Keratinocyte (primary cell): Measurements from ENCODE around the gene NCF2. TPM values are rescaled to one million over a fixed set of nuclear protein-coding genes. Genes with fewer than 3 reads are reported as not detected.
A peak's percentile ranks its signal among the peaks of the same experiment; 100 is the strongest.

ENCODE experiments used
- DNase-seq: peaks from one replicate; pipeline ENCODE4 v3.0.0-alpha.2; 2011; ENCODE audit warnings: low read depth, missing footprints, low spot score
- FAIRE-seq: peaks from 2 replicates; lab custom pipeline; 2011; peaks lifted over from hg19 to GRCh38; lab: Jason Lieb, UNC
- H2AFZ ChIP-seq: 2 replicates; pipeline ENCODE4 v1.6.0; 2012; ENCODE audit warnings: low read length, control low read depth, inconsistent platforms; ENCODE audit not compliant: control insufficient read depth
- H3K27ac ChIP-seq: 2 replicates; pipeline ENCODE4 v1.5.1; 2011; ENCODE audit warnings: low read length; ENCODE audit not compliant: control insufficient read depth, insufficient read depth
- H3K27me3 ChIP-seq: 3 replicates; pipeline ENCODE4 v1.6.0; 2011; ENCODE audit warnings: low read length; ENCODE audit not compliant: control insufficient read depth, insufficient read depth; ENCODE audit errors: extremely low read depth
- H3K36me3 ChIP-seq, 2 experiments: 2 replicates in 1 of 2; 3 replicates in 1 of 2; pipeline ENCODE4 v1.5.1; 2011; ENCODE audit warnings: low read length in 2 of 2, mild to moderate bottlenecking in 1 of 2; ENCODE audit not compliant: control insufficient read depth in 2 of 2, insufficient read depth in 2 of 2; ENCODE audit errors: extremely low read depth in 1 of 2
- H3K4me1 ChIP-seq: 3 replicates; pipeline ENCODE4 v1.5.1; 2011; ENCODE audit warnings: low read length; ENCODE audit not compliant: control insufficient read depth, insufficient read depth; ENCODE audit errors: extremely low read depth
- H3K4me2 ChIP-seq: 3 replicates; pipeline ENCODE4 v1.6.0; 2011; ENCODE audit warnings: low read depth, low read length; ENCODE audit not compliant: control insufficient read depth, insufficient read depth; ENCODE audit errors: extremely low read depth
- H3K4me3 ChIP-seq, 3 experiments: fragments of 200-600 bp in 1 of 3; sonication (generic) in 1 of 3; 2 replicates in 2 of 3; 3 replicates in 1 of 3; pipeline ENCODE4 v1.5.1; 2011 to 2016; ENCODE audit warnings: low read length in 3 of 3, mild to moderate bottlenecking in 3 of 3, control low read depth in 2 of 3, inconsistent platforms in 1 of 3, low read depth in 1 of 3, mixed read lengths in 1 of 3, mixed run types in 1 of 3, moderate library complexity in 1 of 3; ENCODE audit not compliant: control insufficient read depth in 2 of 3, insufficient read depth in 2 of 3; ENCODE audit errors: extremely low read depth in 1 of 3
- H3K79me2 ChIP-seq: 2 replicates; pipeline ENCODE4 v1.6.0; 2012; ENCODE audit warnings: low read length; ENCODE audit not compliant: control insufficient read depth, insufficient read depth
- H3K9ac ChIP-seq: 3 replicates; pipeline ENCODE4 v1.6.0; 2011; ENCODE audit warnings: low read length; ENCODE audit not compliant: control insufficient read depth, insufficient read depth; ENCODE audit errors: extremely low read depth
- H3K9me1 ChIP-seq: 3 replicates; pipeline ENCODE4 v1.6.0; 2011; ENCODE audit warnings: low read length; ENCODE audit not compliant: control insufficient read depth, insufficient read depth; ENCODE audit errors: extremely low read depth
- H3K9me3 ChIP-seq: 2 replicates; pipeline ENCODE4 v1.5.1; 2012; ENCODE audit warnings: low read depth, low read length; ENCODE audit not compliant: control insufficient read depth
- H4K20me1 ChIP-seq: 3 replicates; pipeline ENCODE4 v1.6.0; 2011; ENCODE audit warnings: low read length; ENCODE audit not compliant: control insufficient read depth, insufficient read depth; ENCODE audit errors: extremely low read depth
- CTCF ChIP-seq, 3 experiments: IDR thresholded peaks in 1 of 3; conservative IDR thresholded peaks in 1 of 3; optimal IDR thresholded peaks in 1 of 3; 2 replicates in 2 of 3; 3 replicates in 1 of 3; pipeline versions ENCODE3 to v1.5.1; 2011; ENCODE audit warnings: low read length in 3 of 3, mild to moderate bottlenecking in 3 of 3, moderate library complexity in 2 of 3, control low read depth in 1 of 3, inconsistent platforms in 1 of 3; ENCODE audit not compliant: insufficient read depth in 2 of 3; ENCODE audit errors: extremely low read depth in 1 of 3
- EZH2 ChIP-seq: IDR thresholded peaks from one replicate; pipeline ENCODE4 v1.6.1; 2012; ENCODE audit warnings: inconsistent platforms, mild to moderate bottlenecking, low read length, moderate library complexity
- dilution Hi-C: fragments of 300-500 bp; cut with MboI; formaldehyde crosslinking; loops from one replicate; pipeline ENCODE4 v1.7.0; 2020; ENCODE audit warnings: low sequenced_read_pairs; ENCODE audit not compliant: extremely low pct_ligation_motif_present
- polyA plus RNA-seq, 5 experiments: library from polyadenylated mRNA; depleted of rRNA in 3 of 5; stranded (reverse) in 3 of 5; stranded (forward) in 1 of 5; unstranded in 1 of 5; fragments of >200 nt; gene quantifications; 1 replicate in 1 of 5; 2 replicates in 3 of 5; 3 replicates in 1 of 5; pipeline versions ENCODE4 v1.2.1 to v1.2.3, GENCODE V29; 2011 to 2012; ENCODE audit warnings: missing spikeins in 2 of 5, low read depth in 1 of 5, low replicate concordance in 1 of 5

Gene NCF2
- polyA plus RNA-seq, 1 donor (not counting 4 experiments of a cell fraction or from before 2014, with no cell fraction given) = 9.2 TPM

GRCh38 chr1:183607322-183607980 is 17.2 kb upstream of the NCF2 start:
- dilution Hi-C loops = no loop called here
- Histone ChIP-seq H3K9ac (peak overlapping the region; percentile 67), H2AFZ (no peak overlapping the region), H4K20me1 (no peaks in the 10 kb centered on the region), H3K36me3 (no peaks in the 10 kb centered on the region), H3K4me2 (no peak overlapping the region), H3K27me3 (no peaks in the 10 kb centered on the region), H3K9me3 (no peaks in the 10 kb centered on the region), H3K79me2 (no peaks in the 10 kb centered on the region), H3K4me3 (no peak overlapping the region), H3K27ac (peak overlapping the region; percentile 98), H3K9me1 (no peaks in the 10 kb centered on the region), H3K4me1 (peaks cover 30% of the 10 kb centered on the region)
- DNase-seq (no peak), FAIRE-seq (no peak)
- TF ChIP-seq EZH2 (no peak), CTCF (optimal IDR thresholded peaks at IDR 0.05 in 1 of 3, IDR thresholded peaks at IDR 0.05 in 1 of 3, conservative IDR thresholded peaks at IDR 0.05 in 1 of 3; ENCODE audit: extremely low read depth in 1 of 3, insufficient read depth in 2 of 3, low read length in 3 of 3) (no peak)

- dilution Hi-C loops = no loop called here
Measured at GRCh38 chr1:183605904-183606303, 15.6 kb upstream of the NCF2 start.

More at GRCh38 chr1:183605904-183606303, 15.6 kb upstream of the NCF2 start:
- no peak overlapping the region for H3K4me3 ChIP-seq
- H3K4me2 ChIP-seq = no peak overlapping the region
- H3K27ac ChIP-seq = no peak overlapping the region
- H3K9me3 ChIP-seq = no peaks in the 10 kb centered on the region
- TF ChIP-seq CTCF (optimal IDR thresholded peaks at IDR 0.05 in 1 of 3, IDR thresholded peaks at IDR 0.05 in 1 of 3, conservative IDR thresholded peaks at IDR 0.05 in 1 of 3; ENCODE audit: extremely low read depth in 1 of 3, insufficient read depth in 2 of 3, low read length in 3 of 3) (no peak), EZH2 (no peak)
- no peak overlapping the region for H2AFZ ChIP-seq
- H4K20me1 ChIP-seq = no peaks in the 10 kb centered on the region
- no peaks in the 10 kb centered on the region for H3K36me3 ChIP-seq
- no peaks in the 10 kb centered on the region for H3K27me3 ChIP-seq
- DNase-seq (no peak), FAIRE-seq (no peak)
- peaks cover 30% of the 10 kb centered on the region for H3K4me1 ChIP-seq
- H3K79me2 ChIP-seq = no peaks in the 10 kb centered on the region
- no peaks in the 10 kb centered on the region for H3K9me1 ChIP-seq
- no peak overlapping the region for H3K9ac ChIP-seq
